ENCODE data around the gene EHD4.

- 0 out of 2 replicates have a peak, but pooled peaks have one; percentile 15 for TF ChIP-seq CTCF (conservative IDR thresholded peaks at IDR 0.05; ENCODE audit: low read length)
- TF ChIP-seq EZH2phosphoT487 (IDR thresholded peaks at IDR 0.05; ENCODE audit: borderline replicate concordance): no peak
These were observed 89.5 kb downstream of the EHD4 start for GRCh38 chr15:41882689-41883483.

Measured in Loucy (cell line).